Spleen (tissue), 7 donors: ENCODE results near the gene RFX5.

Experiments
- CTCF ChIP-seq, 11 experiments: fragments of 200-600 bp in 7 of 11; fragments of 450-650 bp in 4 of 11; sonication (generic) in 4 of 11; IDR thresholded peaks in 8 of 11; conservative IDR thresholded peaks in 3 of 11; 1 replicate in 7 of 11; 2 replicates in 4 of 11; pipeline versions ENCODE4 v1.4.0 to v1.8.0; 2016 to 2021; ENCODE audit warnings: antibody characterized with exemption in 11 of 11, inconsistent platforms in 4 of 11, mild to moderate bottlenecking in 1 of 11
- POLR2A ChIP-seq, 3 donors: fragments of 450-650 bp; IDR thresholded peaks; one replicate each; pipeline ENCODE4 v1.5.1; 2017; ENCODE audit warnings: antibody characterized with exemption in 3 of 3, mild to moderate bottlenecking in 1 of 3
- POLR2AphosphoS5 ChIP-seq, 3 donors: sonication (generic); formaldehyde crosslinking; IDR thresholded peaks; one replicate each; pipeline ENCODE4 v1.5.1; 2017; ENCODE audit warnings: antibody characterized with exemption in 3 of 3
- donor health status: DM: no; HTN: no; CAD: no; lungs with moderate emphysema.
- donor health status: DM: no; HTN: no; CAD: no.
- donor health status: DM: no; HTN: no; CAD: no.

GRCh38 chr1:151347523-151348246, 633 bp upstream of the RFX5 start:
- TF ChIP-seq CTCF (IDR thresholded peaks at IDR 0.05 in 8 of 11, conservative IDR thresholded peaks at IDR 0.05 in 3 of 11) (no peak), POLR2A (IDR thresholded peaks at IDR 0.05) (no peak), POLR2AphosphoS5 (IDR thresholded peaks at IDR 0.05) (no peak)
